Fibroblast of pulmonary artery (primary cell): ENCODE measurements around the gene ECE1.

Source experiments
- DNase-seq: peaks from one replicate; pipeline ENCODE4 v3.0.0-alpha.2; 2010; ENCODE audit warnings: low read depth
- H3K4me3 ChIP-seq: replicated peaks from 2 replicates; pipeline ENCODE4 v1.5.1; 2011; ENCODE audit warnings: low read depth, mild to moderate bottlenecking, control low read depth, low read length, moderate library complexity
- TF ChIP-seq, protein P1 (sequence below): IDR thresholded peaks from 2 replicates; pipeline ENCODE4 v1.5.1; 2011; ENCODE audit warnings: mild to moderate bottlenecking, control low read depth, low read length, inconsistent platforms; ENCODE audit errors: missing control alignments

The ECE1 gene

DNA sequence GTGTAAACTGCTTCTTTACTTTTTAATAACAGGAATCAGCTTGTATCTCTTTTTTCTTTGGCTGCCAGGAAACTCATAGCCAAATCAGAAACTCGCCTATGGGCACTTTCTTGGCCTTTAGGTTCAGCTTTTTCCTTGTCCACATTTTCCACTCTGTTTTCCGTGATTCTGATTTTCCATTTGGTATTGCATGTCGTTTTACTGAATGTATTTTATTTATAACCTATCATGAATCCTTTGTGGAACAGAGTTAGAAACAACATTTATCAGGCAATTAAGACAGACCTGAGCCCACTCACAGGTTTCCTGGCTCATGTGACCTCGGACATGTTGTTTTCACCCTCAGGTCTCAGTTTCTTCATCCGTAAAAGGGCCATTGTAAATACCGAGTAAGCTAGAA is 5.3 kb upstream of the ECE1 start:
- no peak overlapping the region for H3K4me3 ChIP-seq
- no peak for DNase-seq
- TF ChIP-seq, protein P1, sequence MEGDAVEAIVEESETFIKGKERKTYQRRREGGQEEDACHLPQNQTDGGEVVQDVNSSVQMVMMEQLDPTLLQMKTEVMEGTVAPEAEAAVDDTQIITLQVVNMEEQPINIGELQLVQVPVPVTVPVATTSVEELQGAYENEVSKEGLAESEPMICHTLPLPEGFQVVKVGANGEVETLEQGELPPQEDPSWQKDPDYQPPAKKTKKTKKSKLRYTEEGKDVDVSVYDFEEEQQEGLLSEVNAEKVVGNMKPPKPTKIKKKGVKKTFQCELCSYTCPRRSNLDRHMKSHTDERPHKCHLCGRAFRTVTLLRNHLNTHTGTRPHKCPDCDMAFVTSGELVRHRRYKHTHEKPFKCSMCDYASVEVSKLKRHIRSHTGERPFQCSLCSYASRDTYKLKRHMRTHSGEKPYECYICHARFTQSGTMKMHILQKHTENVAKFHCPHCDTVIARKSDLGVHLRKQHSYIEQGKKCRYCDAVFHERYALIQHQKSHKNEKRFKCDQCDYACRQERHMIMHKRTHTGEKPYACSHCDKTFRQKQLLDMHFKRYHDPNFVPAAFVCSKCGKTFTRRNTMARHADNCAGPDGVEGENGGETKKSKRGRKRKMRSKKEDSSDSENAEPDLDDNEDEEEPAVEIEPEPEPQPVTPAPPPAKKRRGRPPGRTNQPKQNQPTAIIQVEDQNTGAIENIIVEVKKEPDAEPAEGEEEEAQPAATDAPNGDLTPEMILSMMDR, result no peak

DNA sequence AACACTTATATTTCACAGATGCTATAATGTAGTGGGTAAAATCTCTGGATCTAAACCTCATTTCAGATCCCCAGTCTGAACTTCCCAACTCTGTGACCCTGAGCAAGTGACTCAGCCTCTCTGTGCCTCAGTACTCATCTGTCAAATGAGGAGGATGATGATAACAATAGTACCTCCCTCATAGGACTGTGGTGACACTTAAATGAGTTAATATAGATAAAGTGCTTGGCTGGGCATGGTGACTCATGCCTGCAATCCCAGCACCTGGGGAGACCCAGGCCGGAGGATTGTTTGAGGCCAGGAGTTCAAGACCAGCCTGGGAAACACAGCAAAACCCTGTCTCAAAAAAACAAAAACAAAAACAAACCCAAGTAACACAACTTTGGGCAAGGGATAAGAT is 4.7 kb upstream of the ECE1 start:
- TF ChIP-seq, protein P1, result no peak
- no peak overlapping the region for H3K4me3 ChIP-seq
- peak; percentile 38 for DNase-seq

DNA sequence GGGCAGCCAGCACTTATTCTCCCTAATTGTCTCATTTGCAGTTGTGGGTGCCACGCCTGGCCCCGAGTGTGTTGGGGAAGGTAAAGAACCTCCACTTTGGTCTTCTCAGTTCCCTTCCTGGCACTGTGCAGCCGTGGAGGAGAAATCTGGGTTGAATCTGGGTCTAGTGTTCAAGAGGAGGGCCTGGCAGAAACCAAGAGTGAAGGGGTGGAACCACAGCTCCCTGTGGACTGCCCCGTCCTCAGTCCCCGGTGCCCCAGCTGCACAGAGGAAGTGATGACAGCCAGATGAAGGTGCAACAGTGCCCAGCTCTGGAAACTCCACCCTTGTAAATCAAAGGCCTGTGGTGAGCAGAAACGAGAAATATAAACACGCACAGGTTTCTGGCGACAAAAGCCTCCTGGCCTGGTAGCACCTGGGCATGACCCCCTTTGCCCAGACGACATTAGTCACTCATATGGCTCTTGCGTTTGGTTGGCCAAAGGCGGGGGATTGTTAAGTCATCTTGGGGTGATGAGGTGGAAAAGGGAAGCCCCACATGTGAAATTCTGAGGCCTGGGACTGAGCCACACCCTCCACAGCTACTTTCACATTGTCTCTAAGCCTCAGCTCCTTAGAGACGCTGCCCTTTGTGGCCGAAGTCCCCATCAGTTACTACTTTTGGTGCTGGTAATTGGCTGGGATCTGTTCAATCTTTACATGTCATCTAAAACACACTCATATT is 4.2 kb upstream of the ECE1 start:
- TF ChIP-seq, protein P1, result no peak
- DNase-seq, result no peak
- H3K4me3 ChIP-seq, result no peak overlapping the region

DNA sequence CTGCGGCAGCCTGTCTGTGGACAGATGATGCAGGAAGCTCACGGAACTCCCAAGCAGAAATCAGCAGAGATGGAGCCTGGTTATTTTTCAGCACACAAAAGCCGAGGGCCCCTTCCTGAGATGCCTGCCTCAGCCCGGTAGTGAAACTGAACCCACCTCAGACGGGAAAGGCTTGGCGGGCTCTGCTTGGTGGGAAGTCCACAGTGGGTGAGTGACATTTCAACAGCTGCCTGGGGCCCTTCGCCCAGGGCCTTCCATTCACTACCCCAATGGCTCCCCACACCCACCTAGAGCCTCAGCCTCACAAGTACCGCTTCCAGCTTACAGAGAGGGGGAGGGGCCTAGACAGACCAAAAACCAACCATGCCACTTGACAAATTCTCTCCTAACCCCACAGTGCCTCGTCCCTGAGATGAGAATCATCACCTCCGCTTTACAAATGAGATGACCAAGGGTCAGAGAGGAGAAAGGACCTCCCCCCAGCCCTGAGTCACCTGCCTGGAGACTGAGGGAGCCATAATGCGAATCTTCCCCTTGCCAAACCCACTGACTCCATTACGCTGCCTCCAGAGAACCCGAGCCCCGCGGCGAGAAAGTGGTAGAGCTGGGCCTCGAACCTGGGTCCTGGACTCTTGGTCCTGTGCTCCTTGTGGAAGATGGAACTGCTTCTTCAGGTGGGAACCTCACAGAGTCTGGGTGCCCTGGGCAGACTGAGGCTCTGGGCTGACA is 3.4 kb upstream of the ECE1 start:
- DNase-seq, result no peak
- H3K4me3 ChIP-seq, result no peak overlapping the region
- TF ChIP-seq, protein P1, result no peak

DNA sequence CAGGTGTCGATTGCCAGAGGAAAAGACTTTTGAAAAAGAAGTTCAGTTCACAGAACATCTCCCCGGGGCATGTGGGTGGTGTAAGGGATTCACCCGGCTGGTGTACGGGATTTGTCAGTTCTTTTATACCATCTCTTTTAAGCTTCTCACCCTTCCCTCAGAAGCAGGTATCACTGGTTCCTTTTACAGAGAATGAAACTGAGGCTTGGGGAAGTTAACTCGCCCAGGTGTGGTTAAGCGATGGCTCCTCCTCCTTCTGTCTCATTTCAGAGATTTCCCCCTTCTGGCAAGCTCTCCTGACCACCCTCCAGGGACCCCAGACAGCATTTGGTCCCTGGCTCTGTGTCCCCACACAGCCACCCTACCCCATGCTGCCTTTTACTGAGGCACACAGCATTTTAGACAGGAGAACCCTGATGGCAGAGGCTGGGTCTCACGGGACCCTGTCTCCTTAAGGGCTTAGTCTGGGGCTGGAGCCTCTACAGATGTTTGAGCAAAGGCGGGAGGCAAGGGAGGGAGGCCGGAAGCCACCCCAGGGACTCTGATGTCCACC is 2.8 kb upstream of the ECE1 start:
- no peak for DNase-seq
- TF ChIP-seq, protein P1, result no peak
- H3K4me3 ChIP-seq, result no peak overlapping the region

DNA sequence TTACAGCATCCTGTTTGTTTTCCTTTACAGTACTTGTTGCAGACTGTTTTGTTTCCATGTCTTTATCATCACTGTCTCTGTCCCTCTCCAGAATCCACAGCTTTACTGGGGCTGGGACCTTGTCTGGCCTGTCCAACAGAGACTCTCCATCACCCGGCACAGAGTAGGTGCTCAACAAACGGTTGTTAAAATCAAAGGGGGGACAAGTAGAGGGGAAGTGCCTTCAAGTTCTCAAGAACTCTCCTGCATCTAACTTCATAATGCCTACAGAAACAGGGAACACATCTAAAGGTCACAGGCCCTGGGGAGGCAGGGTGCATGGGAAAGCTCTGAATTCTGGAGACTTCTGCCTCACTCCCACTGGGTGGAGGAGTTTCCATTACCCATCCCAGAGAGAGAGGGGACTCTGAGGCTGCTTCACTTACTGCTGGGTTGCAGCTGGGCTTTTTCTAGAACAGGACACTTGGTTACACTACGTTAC is 2.3 kb upstream of the ECE1 start:
- TF ChIP-seq, protein P1, result no peak
- no peak for DNase-seq
- no peak overlapping the region for H3K4me3 ChIP-seq
